HG03025 (cell line): ENCODE data around the gene CDYL2.
A peak's percentile ranks its signal among the peaks of the same experiment; 100 is the strongest.
"Not testable (repeated sequence)": the region's sequence is repeated elsewhere in the genome, so short reads cannot be mapped to it uniquely, and the experiment has no call there.

Experiments
- ATAC-seq: cut with Tn5 transposase; IDR thresholded peaks from one replicate; pipeline ENCODE4 v1.9.1; 2021; ENCODE audit warnings: mild to moderate bottlenecking, moderate library complexity; ENCODE audit not compliant: unreplicated experiment, low FRiP score

CDYL2 gene, protein sequence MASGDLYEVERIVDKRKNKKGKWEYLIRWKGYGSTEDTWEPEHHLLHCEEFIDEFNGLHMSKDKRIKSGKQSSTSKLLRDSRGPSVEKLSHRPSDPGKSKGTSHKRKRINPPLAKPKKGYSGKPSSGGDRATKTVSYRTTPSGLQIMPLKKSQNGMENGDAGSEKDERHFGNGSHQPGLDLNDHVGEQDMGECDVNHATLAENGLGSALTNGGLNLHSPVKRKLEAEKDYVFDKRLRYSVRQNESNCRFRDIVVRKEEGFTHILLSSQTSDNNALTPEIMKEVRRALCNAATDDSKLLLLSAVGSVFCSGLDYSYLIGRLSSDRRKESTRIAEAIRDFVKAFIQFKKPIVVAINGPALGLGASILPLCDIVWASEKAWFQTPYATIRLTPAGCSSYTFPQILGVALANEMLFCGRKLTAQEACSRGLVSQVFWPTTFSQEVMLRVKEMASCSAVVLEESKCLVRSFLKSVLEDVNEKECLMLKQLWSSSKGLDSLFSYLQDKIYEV

DNA sequence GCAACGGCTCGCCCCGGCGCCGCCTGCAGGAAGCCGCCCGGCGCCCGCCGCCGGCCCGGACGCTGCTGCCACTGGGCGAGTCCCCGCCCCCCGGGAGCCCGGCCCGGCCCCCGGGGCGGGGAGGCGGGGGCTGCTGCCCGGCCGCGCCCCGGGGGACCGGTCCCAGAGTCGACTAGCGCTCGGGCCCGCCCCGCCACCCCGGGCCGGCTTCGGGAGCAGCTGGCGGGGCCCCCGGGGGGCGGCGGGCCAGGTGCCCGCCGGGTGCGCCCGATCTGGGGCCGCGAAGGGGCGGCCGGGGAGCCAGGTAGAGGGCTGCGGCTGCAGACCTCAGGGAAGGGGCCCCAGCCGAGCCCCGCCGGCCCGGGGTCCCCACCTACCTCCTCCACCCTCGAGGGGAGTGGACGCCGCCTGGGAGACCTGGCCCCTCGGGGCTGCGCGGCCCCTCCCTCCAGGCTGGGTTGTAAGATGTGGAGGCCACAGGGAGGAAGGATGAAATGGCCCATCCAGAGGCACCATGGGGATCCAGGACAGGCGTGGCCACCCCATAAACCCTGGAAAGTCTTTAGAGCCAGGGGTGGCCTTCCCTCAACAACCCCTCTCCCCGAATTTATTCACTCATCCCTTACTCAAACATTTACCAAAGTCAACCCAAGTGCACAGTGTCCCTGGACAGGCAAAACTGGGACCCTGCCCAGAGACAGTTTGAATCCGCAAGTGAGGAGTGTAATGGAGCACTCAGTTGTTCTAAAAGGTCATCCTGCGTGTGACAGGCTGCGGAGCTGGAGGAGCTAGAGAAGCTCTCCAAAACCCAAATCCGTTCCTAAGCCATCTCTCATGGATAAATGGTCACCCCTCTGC, at the start of gene CDYL2:
Gene CDYL2, minus strand, starts transcription at position 73 of the 858 bp plus-strand sequence. CDS start 425 bp downstream, outside the sequence.
- peak; percentile 65 for ATAC-seq

DNA sequence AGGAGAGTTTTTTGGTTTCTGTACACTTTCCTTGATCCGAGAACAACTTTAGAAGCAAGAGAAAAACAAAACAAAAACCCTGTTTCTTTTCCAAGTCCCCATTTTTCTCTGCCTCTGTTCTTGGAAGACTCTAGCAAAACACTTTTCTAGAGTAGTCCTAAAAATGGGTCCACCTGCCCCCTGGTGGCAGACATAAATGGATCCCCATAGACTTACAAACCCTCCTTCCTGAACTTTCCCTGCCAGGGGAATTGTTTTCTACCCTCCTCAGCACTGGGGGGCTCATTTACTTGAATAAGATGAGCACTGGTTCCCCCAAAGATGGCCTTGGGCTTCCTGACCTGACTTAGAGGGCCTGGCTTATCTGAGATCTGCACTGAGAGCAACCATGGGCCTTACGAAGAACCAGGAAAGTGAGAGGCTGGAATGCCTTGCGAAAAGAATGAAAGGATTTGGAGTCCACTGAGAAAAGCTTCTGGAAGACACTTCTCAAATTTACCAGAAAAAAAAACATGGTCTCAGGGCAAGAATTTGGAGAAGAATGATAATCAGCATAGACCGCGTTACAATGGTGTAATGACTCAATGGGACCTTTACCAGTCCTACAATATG, 48.0 kb upstream of the CDYL2 start:
- no peak for ATAC-seq

DNA sequence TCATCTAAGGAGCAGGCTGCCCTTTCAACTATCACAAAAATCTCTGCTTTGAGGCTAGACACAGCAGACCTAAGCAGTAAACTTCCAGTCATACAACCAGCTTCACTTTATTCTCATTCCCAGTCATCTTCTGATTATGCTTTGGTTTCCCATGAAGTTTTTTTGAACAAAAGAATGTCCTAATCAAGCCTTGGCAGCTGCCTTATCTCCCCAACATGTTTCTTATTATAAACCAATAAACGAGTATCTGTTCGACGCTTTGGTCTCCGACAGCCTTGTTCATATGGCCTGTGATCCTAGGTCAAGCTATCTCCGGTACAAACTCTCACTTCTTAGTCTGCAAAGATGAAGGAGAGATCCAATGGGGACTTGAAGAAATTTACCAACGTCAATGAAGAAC, 47.4 kb upstream of the CDYL2 start:
- ATAC-seq: no peak

DNA sequence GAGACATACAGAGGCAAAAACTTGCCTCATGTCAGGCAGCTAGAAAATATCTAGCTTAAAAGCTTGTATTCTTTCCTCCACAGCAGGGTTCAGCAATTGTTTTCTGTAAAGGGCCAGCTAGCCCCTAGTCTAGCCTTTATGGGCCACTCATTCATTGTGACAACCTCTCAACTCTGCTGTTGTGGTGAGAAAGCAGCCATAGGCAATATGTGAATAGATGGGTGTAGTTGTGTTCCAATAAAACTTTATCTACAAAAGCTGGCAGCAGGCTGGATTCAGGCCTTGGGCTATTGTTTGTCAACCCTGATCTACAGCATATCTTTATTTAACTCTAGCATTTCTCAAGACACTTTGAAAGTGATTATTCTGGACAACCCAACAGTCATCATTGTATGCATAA, 46.4 kb upstream of the CDYL2 start:
- no peak for ATAC-seq

DNA sequence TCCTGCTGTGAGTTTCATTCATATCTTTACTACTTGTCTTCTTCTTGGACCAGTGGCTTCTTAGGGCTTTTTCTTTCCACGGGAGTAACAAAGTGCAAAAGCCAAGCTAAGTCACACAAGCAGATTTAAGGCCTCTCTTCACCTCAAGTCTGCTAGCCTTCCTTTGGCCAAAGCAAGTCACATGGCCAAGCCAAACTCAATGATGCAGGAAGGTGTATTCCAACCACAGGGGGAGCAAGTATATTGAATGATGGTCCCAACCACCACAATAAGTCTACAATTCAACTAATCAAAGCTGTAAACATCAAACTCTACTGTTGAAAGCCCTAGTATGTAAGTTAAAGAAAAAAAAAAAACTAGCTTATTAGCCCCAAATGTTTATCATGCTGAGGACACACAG, 44.5 kb upstream of the CDYL2 start:
- ATAC-seq: no peak

DNA sequence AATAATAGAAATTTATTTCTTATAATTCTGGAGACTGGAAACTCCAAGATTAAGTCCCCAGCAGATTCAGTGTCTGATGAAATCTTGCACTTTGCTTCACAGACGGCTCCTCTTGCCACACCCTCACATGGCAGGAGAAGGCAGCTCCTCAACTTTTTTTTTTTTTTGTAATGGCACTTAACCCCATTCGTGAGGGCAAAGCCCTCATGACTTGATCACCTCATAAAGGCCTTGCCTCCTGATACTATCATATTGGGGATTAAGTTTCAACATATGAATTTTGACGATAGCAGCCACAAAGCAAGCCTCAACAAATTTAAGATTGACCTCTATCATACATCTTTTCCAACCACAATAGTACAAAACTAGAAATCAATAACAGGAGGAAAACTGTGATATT, 42.3 kb upstream of the CDYL2 start:
- ATAC-seq: no peak

DNA sequence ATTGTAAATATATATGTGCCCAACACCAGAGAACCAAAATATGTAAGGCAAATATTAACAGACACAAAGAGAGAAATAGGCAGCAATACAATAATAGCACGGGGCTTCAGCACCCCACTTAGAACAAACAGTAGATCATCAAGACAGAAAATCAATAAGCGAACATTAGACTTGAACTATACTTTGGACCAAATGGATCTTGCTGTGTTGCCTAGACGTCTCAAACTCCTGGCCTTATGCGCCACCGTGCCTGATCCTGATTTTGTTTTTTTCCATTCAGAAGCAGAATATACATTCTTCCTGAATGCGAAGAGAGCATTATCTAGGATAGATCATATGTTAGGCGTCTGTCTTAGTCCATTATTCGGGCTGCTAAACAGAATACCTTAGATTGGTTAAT, 41.9 kb upstream of the CDYL2 start:
- ATAC-seq: no peak

DNA sequence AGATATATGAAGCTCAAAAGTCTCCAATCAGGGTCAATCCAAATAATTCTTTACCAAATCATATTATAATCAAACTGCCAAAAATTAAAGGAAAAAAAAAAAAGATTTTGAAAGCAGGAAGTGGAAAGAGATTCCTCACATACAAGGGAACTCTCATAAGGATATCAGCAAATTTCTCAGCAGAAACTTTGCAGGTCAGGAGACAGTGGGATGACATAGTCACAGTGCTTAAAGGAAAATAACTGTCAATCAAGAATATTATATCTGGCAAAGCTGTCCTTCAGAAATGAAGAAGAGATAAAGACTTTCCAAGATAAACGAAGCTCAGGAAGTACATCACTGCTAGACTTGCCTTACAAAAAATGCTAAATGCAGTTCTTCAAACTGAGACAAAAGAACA, 40.0 kb upstream of the CDYL2 start:
- ATAC-seq: no peak

DNA sequence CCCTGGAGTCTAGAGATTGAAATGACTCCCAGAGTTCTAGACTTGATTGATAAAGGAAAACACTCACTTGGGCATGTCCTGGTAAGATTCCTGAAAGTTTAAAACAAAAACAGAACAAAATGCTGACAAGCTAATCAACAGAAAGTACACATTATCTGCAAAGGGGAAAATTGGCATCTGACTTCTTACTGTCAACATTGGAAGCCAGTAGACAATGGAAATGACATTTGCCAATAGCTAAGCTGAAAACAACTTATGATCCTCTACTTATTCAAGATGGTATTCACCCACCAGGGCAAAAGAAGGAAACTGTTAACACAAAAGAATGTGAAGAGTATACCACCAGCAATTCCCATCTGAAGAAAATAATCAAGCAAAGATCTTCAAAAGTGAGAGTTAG, 36.8 kb upstream of the CDYL2 start:
- no peak for ATAC-seq

DNA sequence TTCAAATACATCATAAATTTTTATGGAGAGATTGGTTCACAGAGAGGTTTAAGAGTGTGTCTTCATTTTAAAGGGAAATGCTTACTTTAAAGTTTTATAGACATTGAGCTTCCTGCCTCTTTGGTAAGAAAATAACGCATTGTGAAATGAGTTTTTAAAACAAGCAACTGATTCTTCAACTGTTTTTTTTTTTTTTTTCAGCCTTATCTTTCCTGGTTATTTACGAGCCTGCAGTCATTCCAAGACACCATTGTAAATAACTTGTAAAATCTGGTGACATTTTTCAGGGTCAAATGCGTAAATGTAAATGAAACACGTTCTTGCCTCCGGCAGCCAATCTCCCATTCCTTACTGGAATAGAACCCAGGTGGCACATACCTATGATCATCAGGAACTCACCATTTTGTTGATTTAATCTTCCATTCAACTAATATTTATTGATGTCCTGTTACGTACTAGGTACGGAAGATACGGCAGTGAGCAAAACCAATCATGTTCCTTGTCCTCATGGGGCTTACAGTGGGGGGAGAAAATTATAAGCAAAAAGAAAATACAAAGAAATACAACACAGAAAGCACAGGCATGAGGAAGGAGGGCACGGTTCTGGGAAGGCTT, 33.2 kb upstream of the CDYL2 start:
- no peak for ATAC-seq

DNA sequence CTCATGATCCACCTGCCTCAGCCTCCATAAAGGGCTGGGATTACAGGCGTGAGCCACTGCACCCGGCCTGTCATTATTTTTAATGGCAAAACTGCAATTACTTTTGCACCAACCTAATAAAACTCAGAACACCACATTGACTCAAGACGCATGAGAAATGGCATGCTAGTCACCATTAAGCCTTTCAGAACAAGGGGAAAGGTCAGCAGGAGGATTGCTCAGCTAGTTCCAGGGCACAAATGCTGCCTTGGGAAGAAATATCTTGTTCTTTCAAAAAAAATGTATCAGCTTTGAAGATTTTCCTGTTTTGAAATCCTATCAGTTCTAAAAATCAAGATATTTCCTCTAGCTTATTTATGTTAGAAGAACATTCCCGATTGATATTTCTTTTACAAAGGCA, 32.4 kb upstream of the CDYL2 start:
- ATAC-seq: no peak

DNA sequence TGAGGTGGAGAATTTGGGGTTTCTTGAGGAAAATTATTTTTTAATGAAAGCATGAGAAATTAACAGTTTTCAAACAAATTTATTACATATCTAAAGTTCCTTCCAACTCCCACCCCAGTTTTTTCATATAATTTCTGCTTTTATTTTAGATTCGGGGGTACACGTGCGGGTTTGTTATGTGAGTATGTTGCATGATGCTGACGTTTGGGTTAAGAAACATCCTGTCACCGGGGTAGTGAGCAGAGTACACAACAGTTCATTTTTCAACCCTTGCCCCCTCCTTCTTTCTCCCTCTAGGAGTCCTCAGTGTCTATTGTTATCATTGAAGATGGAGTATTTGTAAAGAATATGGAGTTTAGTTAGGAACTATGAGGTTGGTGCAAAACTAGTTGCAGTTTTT, 31.8 kb upstream of the CDYL2 start:
- no peak for ATAC-seq

DNA sequence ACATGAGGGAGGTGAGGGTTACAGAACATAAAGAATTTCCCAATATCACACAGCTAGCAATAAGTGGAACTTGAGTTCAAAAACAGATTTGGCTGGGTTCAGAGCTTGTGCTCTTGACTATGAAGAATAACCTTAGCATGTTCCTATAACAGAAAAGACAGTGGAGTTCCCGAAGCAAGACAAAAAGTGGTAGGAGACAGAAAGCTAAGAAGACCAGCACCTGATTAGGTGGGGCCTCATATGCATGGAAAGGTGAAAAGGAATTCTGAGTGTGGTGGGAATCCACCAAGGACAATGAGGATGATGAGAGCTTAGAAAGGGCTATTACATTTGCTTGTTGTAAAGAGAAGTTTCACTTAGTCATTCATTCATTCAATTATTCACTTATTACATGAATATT, 26.6 kb upstream of the CDYL2 start:
- ATAC-seq: no peak

DNA sequence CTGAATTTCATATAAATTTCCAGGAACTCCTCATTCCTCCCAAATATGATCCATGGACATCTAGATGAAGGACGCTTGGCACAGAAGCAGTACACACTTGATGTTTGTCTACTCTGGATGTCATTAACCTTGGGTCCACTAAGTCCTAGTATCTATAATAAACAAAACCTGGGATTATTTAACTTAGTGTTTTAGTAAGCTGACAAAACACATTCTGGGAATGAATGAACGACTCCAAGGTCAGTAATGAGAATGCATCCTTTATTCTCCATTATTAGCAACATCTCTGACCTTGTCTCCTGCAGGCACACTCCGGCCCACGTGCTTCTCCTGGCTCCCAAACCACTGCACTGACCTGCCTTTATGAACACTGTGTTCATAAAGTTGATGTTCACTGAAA, 24.1 kb upstream of the CDYL2 start:
- ATAC-seq: no peak

DNA sequence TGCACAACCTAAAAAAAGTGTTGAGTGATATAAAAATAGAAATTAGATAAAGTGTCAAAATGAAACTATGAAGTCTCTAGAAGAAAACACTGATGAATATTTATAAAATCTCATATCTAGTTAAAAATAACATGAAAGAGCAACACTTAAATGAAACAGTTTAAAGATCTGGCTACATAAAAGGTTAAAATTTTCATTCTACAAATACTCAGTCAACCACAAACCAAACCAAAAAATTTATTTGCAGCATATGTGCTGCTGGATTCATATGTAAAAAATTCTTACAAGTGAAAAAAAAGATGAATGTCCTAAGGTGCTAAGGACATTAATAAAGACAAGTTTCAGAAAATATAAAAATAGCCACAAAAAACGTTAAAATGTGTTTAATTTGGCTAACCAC, 22.6 kb upstream of the CDYL2 start:
- ATAC-seq: no peak

DNA sequence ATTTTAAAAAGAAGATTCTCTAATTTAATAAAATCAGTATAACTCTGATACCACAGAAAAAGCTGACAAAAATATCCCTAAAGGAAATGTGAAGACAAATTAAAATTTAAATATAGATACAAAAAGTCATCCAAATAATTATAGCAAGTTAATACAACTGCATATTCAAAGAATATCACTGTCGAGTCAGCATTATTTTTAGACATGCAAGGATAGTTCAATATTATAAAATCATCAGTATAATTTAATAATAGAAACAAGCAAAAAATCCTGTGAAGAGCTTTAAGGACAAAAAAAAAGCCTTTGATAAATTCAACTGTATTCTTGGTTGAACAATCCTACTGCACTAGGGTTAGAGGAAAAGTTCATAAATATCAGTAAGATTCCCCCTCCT, 21.0 kb upstream of the CDYL2 start:
- no peak for ATAC-seq

DNA sequence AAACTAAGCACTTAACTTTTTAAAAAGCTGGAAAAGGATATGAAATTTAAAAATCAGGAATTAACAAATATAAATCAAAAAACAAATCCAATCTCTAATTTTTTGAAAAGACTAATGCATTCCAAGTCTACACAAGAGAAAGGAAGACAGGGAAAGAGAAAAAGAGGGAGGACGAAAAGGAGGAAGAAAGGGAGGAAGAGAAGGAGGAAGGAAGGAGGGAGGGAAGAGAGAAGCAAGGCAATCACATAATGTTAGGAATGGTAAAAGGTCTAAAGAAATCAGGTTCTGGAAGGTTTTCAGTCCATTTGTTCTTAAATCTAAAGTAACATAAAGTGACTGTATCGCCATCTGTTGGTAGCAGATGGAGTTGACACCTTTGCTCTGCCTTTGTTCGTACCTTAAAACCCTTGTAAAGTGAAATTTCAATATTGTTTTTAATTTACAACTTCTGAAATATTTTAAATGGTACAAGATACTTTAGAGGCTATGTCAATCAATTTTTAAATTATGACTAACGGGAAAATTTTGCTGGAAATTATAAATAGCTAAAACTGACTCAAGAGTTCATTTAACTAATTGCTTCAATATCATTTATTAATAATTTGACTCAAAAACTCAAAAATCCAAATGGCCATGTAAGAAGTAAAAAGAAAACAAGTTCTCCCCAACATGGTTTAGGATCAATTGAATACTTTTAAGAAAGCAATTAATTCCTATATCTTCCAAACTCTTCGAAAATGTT, 20.4 kb upstream of the CDYL2 start:
- no peak for ATAC-seq

DNA sequence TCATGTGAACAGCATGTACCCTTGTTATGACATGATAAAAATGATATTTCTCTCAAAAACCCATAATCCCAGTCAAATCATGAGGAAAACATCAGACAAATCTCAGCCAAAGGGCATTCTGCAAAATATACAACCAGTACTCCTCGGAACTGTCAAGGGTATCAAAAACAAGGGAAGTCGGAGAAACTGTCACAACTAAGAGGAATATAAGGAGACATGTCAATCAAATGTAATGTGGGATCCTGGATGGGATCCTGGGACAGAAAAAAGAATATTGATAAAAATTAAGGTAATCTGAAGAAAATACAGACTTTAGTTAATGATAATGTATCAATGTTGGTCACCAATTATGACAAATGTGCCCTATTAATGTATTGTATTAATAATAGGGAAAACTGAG, 15.6 kb upstream of the CDYL2 start:
- ATAC-seq: no peak

DNA sequence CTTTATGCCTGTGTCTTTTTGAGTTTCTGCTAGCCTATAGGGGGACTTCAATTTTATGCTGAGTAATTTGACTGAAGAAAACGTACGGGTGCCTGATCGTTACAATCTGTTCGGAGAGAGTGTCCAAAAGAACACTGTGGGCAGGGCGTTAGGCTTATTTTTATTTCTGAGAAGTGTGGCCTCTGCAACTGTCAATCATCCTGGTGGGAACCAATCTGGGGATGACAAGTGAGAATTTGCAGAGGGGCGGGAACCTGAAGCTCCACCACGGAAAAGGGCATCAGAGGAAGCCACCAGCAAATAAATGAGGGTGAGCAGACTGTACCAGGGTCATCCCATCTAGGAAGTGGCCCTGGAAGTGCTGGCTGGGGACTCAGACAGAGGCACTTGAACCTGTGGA, 12.0 kb upstream of the CDYL2 start:
- ATAC-seq: no peak

DNA sequence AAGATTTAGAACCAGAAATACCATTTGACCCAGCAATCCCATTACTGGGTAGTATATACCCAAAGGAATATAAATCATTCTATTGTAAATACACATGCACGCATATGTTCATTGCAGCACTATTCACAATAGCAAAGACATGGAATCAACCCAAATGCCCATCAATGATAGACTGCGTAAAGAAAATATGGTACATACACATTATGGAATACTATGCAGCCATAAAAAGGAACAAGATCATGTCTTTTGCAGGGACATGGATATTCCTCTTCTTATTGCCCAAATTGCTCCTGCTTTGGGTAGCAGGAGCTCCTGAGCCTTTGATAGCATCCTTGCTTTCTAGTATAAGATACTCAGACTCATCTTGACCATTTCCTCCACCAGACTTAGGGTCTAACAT, 10.9 kb upstream of the CDYL2 start:
- not testable (repeated sequence) for ATAC-seq
